Measurements from ENCODE around the gene PXDN. TPM values are rescaled to one million over a fixed set of nuclear protein-coding genes. Genes with fewer than 3 reads are reported as not detected.
A peak's percentile ranks its signal among the peaks of the same experiment; 100 is the strongest.
"Not testable (repeated sequence)": the region's sequence is repeated elsewhere in the genome, so short reads cannot be mapped to it uniquely, and the experiment has no call there.

The PXDN gene
- total and polyA plus RNA-seq, 7 donors, result 4.1 to 15.4 (median 9.4) TPM

GRCh38 chr2:1707771-1708418 lies 36.4 kb downstream of the PXDN start:
- intact Hi-C loops (cut with DNase I), result no loop called here
- WGBS, 3 donors, result 9 to 20% (median 12%) methylated on average over 20 to 21 of the region's 21 CpGs
- H3K4me3 ChIP-seq, result peak overlapping the region; percentile 4
- H3K4me1 ChIP-seq, result peaks cover 8% of the 10 kb centered on the region
- no peaks in the 10 kb centered on the region for H3K36me3 ChIP-seq (ENCODE audit: insufficient read depth in 1 of 2, low read depth in 1 of 2)
- no peaks in the 10 kb centered on the region for H3K9me3 ChIP-seq
- no peak for TF ChIP-seq CTCF (IDR thresholded peaks at IDR 0.05)
- ATAC-seq (peak; percentile 47 to 70 (median 58)), DNase-seq (peak; percentile 71 to 78)
- peaks cover 0 to 1% (median 0%) of the 10 kb centered on the region in 3 donors for H3K27me3 ChIP-seq (ENCODE audit: insufficient read depth in 3 of 3, low read length in 2 of 3)
- peak overlapping the region; percentile 61 for H3K27ac ChIP-seq

- intact Hi-C loops (cut with DNase I); H3K27me3 ChIP-seq (ENCODE audit: insufficient read depth in 3 of 3, low read length in 2 of 3); H3K4me1 ChIP-seq: not testable (repeated sequence)
Observed at GRCh38 chr2:1706089-1706841, 38.0 kb downstream of the PXDN start.

GRCh38 chr2:1705557-1706076 lies 38.7 kb downstream of the PXDN start:
- H3K4me3 ChIP-seq, result no peak overlapping the region
- ATAC-seq (no peak), DNase-seq (no peak)
- H3K36me3 ChIP-seq (ENCODE audit: insufficient read depth in 1 of 2, low read depth in 1 of 2), result no peaks in the 10 kb centered on the region
- whole genome bisulfite sequencing, 3 donors, result 67 to 75% (median 70%) methylated on average over 20 to 21 of the region's 21 CpGs
- peaks cover 0 to 1% (median 0%) of the 10 kb centered on the region in 3 donors for H3K27me3 ChIP-seq (ENCODE audit: insufficient read depth in 3 of 3, low read length in 2 of 3)
- H3K27ac ChIP-seq, result no peak overlapping the region
- peaks cover 8% of the 10 kb centered on the region for H3K4me1 ChIP-seq
- TF ChIP-seq CTCF (IDR thresholded peaks at IDR 0.05), result no peak
- intact Hi-C loops (cut with DNase I), result no loop called here
- H3K9me3 ChIP-seq, result no peaks in the 10 kb centered on the region

More at GRCh38 chr2:1706089-1706841, 38.0 kb downstream of the PXDN start:
- not testable (repeated sequence) for ATAC-seq; H3K27ac ChIP-seq; H3K9me3 ChIP-seq; H3K36me3 ChIP-seq (ENCODE audit: insufficient read depth in 1 of 2, low read depth in 1 of 2); H3K4me3 ChIP-seq; DNase-seq
- 49 to 72% (median 56%) methylated on average over 14 to 15 of the region's 15 CpGs for WGBS, 3 donors

GRCh38 chr2:1704631-1705556 lies 39.4 kb downstream of the PXDN start:
- no peak for TF ChIP-seq CTCF (IDR thresholded peaks at IDR 0.05)
- WGBS, 3 donors, result 47 to 62% (median 59%) methylated on average over 18 of the region's 18 CpGs

More at GRCh38 chr2:1704631-1705556, 39.4 kb downstream of the PXDN start:
- no peaks in the 10 kb centered on the region for H3K36me3 ChIP-seq (ENCODE audit: insufficient read depth in 1 of 2, low read depth in 1 of 2)
- peaks cover 0 to 1% (median 0%) of the 10 kb centered on the region in 3 donors for H3K27me3 ChIP-seq (ENCODE audit: insufficient read depth in 3 of 3, low read length in 2 of 3)
- H3K4me3 ChIP-seq, result no peak overlapping the region
- DNase-seq (no peak), ATAC-seq (no peak)
- no peak overlapping the region for H3K27ac ChIP-seq
- intact Hi-C loops (cut with DNase I), result no loop called here
- H3K9me3 ChIP-seq, result no peaks in the 10 kb centered on the region
- peaks cover 8% of the 10 kb centered on the region for H3K4me1 ChIP-seq
